Thyroid gland (tissue), 4 donors: ENCODE data around the gene ILKAP.

ENCODE experiments used
- POLR2A ChIP-seq, 2 donors: fragments of 450-650 bp; IDR thresholded peaks; one replicate each; pipeline ENCODE4 v1.6.1; 2017; ENCODE audit warnings: antibody characterized with exemption in 2 of 2, mild to moderate bottlenecking in 2 of 2, moderate library complexity in 1 of 2
- TF ChIP-seq, protein P1 (sequence below), 6 experiments: fragments of 200-600 bp in 3 of 6; fragments of 450-650 bp in 3 of 6; sonication (generic) in 3 of 6; IDR thresholded peaks; one replicate each; pipeline ENCODE4 v1.5.1; 2016 to 2019; ENCODE audit warnings: antibody characterized with exemption in 6 of 6, mild to moderate bottlenecking in 2 of 6, inconsistent platforms in 1 of 6, moderate library complexity in 1 of 6

- no peak for TF ChIP-seq POLR2A (IDR thresholded peaks at IDR 0.05)
- TF ChIP-seq, protein P1, sequence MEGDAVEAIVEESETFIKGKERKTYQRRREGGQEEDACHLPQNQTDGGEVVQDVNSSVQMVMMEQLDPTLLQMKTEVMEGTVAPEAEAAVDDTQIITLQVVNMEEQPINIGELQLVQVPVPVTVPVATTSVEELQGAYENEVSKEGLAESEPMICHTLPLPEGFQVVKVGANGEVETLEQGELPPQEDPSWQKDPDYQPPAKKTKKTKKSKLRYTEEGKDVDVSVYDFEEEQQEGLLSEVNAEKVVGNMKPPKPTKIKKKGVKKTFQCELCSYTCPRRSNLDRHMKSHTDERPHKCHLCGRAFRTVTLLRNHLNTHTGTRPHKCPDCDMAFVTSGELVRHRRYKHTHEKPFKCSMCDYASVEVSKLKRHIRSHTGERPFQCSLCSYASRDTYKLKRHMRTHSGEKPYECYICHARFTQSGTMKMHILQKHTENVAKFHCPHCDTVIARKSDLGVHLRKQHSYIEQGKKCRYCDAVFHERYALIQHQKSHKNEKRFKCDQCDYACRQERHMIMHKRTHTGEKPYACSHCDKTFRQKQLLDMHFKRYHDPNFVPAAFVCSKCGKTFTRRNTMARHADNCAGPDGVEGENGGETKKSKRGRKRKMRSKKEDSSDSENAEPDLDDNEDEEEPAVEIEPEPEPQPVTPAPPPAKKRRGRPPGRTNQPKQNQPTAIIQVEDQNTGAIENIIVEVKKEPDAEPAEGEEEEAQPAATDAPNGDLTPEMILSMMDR (IDR thresholded peaks at IDR 0.05) = no peak
Measured at GRCh38 chr2:238228700-238229099, 25.2 kb upstream of the ILKAP start.
